ENCODE results near the gene RNF208.

DNA sequence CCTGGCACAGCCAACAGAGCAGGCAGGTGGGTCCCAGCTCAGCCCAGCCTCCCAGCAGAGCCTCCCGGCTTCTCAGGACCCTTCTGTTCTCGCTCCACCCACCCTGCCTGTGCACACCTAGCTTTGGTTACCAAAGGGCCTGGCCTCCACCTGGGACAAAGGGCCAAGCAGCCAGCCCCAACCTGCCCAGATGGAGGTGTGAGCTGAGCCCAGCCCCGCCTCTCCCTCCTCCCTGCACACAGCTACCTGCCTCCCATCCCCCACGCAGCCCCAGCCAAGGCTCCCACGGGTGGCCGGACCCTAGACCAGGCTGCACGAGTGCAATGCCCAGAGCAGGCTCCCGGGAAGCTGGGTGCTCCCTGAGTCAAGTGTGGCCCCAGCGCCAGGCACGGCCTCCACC is 27.1 kb downstream of the RNF208 start:
- TF ChIP-seq, protein P1, sequence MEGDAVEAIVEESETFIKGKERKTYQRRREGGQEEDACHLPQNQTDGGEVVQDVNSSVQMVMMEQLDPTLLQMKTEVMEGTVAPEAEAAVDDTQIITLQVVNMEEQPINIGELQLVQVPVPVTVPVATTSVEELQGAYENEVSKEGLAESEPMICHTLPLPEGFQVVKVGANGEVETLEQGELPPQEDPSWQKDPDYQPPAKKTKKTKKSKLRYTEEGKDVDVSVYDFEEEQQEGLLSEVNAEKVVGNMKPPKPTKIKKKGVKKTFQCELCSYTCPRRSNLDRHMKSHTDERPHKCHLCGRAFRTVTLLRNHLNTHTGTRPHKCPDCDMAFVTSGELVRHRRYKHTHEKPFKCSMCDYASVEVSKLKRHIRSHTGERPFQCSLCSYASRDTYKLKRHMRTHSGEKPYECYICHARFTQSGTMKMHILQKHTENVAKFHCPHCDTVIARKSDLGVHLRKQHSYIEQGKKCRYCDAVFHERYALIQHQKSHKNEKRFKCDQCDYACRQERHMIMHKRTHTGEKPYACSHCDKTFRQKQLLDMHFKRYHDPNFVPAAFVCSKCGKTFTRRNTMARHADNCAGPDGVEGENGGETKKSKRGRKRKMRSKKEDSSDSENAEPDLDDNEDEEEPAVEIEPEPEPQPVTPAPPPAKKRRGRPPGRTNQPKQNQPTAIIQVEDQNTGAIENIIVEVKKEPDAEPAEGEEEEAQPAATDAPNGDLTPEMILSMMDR (IDR thresholded peaks at IDR 0.05; ENCODE audit: low read depth, low read length, poor library complexity, severe bottlenecking): no peak
- no peak for TF ChIP-seq EZH2phosphoT487 (IDR thresholded peaks at IDR 0.05; ENCODE audit: borderline replicate concordance, low read length)

Data from DOHH2 (cell line).